ENCODE results near the gene BMPR1B.
A peak's percentile ranks its signal among the peaks of the same experiment; 100 is the strongest.
"Not testable (repeated sequence)": the region's sequence is repeated elsewhere in the genome, so short reads cannot be mapped to it uniquely, and the experiment has no call there.

Gene BMPR1B

GRCh38 chr4:95142932-95143331 lies 385.2 kb downstream of the BMPR1B start:
- DNase-seq (ENCODE audit: low spot score), result peak; percentile 15

- no peak for DNase-seq (ENCODE audit: low spot score)
Measured at GRCh38 chr4:95151255-95151654, 393.5 kb downstream of the BMPR1B start.

GRCh38 chr4:95153182-95153581 lies 395.4 kb downstream of the BMPR1B start:
- DNase-seq (ENCODE audit: low spot score), result no peak

DNA sequence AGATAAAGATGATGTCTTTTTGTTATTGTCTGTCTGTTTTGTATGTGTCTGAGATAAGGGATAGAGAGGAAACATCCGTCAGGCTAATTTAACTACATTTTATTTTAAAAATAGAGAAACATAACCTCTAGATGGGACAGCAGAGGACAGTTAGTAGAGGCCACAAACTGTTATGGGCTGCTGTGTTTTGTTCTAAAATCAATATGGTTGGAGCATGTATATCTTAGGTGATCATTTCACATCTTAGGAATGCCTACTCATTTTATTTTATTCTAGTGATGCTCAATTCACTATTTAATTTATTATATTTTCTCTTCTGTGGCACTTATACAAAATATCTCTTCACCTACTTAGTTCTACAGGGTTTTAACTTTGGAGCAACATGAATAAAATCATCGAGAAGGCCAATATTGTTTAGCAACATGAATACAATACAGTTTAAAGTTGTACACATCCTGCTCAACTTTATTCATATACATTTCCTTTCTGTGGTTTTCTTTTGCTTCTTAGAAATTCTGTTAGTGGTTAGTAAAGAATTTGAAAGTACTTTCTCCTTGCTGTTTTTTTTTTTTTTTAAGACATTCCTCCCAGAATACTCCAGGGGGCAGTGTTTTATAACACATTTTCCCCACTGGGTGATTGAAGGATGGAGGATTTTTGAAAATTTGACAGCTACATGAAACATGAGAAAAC lies 398.1 kb downstream of the BMPR1B start:
- peak; percentile 59 for DNase-seq (ENCODE audit: low spot score)

DNA sequence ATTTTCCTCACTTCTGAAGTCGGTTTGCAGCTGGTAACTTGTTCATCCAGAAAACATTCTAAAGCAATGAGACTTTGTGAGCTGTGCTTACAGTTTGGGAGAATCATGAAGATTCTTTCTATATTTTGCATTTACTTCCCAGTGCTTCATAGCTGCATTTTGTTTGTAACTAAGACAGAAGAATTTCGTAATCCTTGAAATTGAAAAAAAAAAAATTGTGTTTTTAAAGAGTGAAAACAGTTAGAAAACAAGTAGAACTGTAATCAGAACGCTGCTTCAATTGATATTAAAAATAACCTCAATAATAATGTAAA lies 398.7 kb downstream of the BMPR1B start:
- DNase-seq (ENCODE audit: low spot score), result no peak

- DNase-seq (ENCODE audit: low spot score), result no peak
Measured at GRCh38 chr4:95157596-95157995, 399.8 kb downstream of the BMPR1B start.

DNA sequence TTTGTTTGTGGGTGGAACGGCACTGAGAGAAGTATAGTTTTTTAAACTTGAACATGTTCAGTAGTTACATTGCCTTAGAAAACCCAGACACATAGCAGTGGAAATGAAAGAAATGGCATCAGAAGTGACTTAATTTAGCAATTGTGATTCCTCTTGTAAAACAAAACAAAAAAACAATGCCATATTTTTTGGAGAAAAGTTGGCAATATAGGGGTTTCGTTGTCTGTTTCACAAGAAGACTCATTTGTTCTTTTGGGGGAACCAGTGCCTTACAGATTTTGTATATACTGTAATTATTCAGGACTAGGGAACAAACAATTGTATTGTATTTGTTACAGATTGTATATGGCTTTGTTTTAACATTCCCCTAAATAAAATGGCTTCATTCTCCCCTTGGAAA lies 400.3 kb downstream of the BMPR1B start:
- no peak for DNase-seq (ENCODE audit: low spot score)

DNA sequence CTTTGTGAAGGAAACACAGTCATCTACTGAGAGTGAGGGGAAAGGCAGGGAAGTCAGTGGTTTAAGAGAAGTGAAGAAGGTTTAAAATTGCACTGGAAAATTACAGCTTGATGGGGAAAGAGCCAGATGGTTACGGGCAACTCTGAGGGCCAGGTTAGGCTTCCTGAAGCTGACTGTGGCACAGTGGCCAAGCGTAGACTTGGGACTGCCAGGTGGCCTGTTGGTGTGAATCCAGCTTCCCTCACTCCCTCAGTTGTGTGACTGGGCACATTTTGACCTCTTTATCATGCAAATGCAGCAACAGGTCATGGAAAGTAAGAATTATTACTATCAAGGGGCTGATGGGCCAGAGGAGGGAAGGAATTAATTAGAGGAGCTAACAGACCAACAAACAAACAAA lies 400.9 kb downstream of the BMPR1B start:
- no peak for DNase-seq (ENCODE audit: low spot score)

DNA sequence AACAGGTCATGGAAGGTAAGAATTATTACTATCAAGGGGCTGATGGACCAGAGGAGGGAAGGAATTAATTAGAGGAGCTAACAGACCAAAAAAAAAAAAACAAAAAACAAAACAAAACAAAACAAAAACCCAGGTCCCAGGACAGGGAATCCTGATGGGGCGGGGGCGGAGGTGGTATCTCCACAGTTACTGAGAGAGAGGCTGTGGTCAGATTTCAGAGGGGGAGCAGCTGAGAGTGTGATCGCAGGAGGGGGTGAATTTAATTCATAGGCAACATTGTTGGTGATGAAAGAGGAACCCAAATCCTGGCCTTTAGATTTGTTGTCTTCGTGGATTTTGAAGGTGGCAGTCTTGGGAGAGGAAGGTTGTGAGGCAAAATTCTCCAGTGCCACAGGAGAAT lies 401.6 kb downstream of the BMPR1B start:
- DNase-seq (ENCODE audit: low spot score), result no peak

DNA sequence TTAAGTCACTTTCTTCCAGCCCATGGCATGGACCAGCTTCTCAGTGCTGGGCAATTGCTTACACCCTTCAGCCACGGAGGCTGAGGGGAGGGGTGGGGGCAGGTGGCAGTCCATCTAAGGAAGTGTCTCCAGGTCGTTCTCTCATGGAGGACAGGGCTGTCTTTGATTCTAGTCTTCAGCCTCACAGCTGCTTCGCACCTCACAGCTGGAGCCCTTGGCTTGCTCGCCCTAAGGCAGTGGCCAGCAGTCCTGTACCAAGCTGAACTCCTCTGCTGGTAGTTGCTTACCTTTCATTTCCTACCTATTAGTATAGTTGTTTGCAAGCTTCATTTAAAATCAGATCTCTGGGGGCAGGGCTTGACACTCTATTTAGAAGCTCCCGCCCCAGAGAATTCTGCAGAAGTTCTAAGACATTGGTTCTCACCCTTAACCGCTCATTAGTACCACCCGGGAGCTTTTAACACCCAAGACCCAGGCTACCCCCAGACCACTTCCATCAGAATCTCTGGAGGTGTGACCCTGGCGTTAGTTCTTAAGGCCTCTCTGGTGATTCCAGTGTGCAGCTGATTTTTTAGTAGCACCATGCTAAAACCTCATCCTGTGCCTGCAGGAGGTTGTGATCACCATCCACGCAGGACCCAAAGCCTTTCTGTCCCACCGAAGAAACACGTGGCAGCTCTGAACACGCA lies 404.2 kb downstream of the BMPR1B start:
- no peak for DNase-seq (ENCODE audit: low spot score)

DNA sequence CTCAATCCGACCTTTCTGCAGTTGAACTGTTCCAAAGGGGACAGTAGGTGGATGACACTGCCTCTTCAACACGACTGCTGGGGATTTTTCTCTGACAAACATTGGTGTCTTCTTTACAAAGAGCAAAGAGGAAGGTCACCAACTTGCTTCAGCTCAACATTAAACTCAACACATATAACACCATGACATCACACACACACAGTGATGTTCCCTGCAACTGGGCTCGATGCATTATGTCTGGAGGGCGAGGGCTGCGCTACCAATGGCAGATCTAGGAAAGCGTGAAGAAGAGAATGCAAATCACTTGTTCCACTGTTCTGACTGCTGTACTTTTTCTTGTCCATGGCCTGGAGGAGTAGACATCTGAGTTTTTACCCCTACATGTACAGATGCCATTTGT lies 405.1 kb downstream of the BMPR1B start:
- no peak for DNase-seq (ENCODE audit: low spot score)

DNA sequence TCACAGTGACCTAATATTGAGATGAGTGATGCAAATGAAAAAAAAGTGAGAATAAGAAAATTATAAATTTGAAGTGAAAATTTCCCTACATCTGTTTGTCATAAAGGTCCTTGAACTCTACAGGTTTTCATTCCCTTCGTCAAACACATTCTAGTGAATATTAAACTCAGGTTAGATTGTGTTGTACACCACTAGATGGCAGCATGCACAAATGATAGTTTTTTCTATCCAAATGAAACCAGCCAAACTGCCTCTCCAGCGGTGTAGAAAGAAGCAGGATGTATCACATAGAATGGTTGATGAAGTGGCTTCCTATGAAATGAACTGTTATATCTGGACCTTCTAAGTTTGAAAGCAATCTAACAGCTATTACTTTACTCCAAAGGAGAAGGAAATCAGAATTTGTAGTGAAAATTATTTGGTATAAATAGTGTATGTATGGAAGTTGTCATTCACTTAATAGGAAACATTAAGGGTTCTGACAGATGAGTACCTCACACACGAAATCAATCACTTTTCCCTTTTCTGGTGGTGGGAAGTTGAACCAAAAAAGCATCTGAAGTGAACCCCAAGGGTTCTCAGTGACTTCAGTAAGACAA lies 408.3 kb downstream of the BMPR1B start:
- peak; percentile 73 for DNase-seq (ENCODE audit: low spot score)

DNA sequence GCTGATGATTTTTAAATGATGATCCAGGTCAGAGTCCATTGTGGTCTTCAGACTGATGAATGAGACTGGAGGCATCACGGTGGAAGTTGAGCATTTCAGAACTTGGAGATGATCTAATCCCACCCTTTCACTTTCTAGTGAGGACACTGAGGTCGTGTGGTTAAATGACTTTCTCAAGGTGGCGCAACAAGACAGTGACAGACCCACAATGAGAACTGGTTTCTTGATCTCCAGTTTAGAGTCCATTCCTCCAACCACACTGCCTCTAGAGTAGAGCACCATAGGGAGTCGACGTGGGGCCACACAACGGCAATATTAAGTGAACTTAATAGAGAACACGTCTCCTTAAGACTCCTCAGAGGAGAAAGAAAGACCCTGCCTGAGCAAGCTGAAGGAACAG lies 410.1 kb downstream of the BMPR1B start:
- no peak for DNase-seq (ENCODE audit: low spot score)

DNA sequence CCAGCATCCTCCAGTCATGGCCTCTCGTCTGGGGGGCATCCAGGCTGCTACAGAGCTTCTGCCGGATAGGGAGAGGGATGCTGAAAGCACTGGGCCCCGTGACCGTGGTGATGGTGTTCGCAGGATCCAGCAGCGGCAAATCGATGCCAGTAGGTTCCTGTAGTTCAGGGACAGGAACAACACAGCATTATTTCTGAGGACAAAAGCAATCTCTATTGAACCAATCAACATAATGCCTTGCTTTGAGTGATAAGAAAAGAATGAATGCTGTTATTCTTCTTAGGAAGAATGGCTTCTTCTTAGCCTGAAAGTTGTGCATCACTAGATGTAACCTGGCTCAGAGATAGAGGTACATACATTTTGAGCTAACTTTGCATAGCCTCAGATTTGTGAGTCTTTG lies 412.4 kb downstream of the BMPR1B start:
- no peak for DNase-seq (ENCODE audit: low spot score)

DNA sequence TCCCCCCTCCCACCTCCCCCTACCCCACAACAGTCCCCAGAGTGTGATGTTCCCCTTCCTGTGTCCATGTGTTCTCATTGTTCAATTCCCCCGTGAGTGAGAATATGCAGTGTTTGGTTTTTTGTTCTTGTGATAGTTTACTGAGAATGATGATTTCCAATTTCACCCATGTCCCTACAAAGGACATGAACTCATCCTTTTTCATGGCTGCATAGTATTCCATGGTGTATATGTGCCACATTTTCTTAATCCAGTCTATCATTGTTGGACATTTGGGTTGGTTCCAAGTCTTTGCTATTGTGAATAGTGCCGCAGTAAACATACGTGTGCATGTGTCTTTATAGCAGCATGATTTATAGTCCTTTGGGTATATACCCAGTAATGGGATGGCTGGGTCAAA lies 413.6 kb downstream of the BMPR1B start:
- DNase-seq (ENCODE audit: low spot score), result not testable (repeated sequence)

GRCh38 chr4:95178938-95179337 lies 421.2 kb downstream of the BMPR1B start:
- no peak for DNase-seq (ENCODE audit: low spot score)

- no peak for DNase-seq (ENCODE audit: low spot score)
Measured at GRCh38 chr4:95180531-95181242, 422.9 kb downstream of the BMPR1B start.

- DNase-seq (ENCODE audit: low spot score), result no peak
Measured at GRCh38 chr4:95181243-95181995, 423.7 kb downstream of the BMPR1B start.

DNA sequence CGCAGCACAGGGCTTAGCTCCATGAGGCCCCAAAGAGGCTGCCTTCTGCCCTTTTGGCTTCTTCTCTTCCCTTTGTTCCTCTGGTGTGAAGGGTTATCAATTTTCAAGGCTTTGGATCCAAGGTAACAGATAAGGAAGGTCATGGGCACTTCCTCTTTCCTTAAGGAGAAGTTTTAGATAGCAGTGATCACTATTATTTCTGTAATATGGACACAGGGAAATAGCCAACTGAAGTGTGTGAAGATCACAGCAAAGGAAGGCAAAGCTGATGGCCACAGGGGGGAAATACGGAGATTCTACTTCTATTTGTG lies 424.2 kb downstream of the BMPR1B start:
- no peak for DNase-seq (ENCODE audit: low spot score)

DNA sequence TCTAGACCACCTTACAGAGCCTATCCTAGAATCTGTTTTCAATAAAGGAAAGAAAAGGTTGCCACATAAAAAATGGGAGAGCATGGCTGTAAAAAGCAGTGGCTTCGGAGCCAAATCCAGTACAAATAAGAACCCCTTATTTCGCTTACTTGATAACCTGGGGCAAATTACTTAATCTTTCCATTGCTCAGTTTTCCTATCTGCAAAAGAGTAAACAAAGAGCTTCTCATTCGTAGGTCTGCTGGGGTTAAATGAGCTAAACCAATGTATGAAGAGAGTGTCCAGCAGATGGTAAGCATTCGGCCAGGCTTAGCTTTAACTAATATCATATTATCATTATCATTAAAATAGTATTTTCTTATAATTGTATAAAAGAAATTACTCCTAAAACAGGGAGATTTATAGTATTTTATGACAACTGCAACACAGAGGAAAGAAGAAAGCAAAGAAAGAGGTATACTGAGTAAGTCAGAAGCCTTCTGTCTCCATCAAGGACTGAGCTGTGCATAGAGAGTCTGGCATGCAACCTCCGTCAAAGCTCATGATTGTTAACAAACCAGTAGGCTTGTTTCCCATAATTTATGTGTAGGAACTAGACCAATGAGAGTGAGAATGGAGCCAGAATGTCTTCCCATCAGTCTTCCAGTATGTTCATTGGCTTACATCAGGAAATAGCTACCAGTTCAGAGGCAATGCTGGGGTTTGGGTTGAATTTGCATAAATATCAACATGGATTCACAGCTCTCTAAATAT lies 426.1 kb downstream of the BMPR1B start:
- no peak for DNase-seq (ENCODE audit: low spot score)

DNA sequence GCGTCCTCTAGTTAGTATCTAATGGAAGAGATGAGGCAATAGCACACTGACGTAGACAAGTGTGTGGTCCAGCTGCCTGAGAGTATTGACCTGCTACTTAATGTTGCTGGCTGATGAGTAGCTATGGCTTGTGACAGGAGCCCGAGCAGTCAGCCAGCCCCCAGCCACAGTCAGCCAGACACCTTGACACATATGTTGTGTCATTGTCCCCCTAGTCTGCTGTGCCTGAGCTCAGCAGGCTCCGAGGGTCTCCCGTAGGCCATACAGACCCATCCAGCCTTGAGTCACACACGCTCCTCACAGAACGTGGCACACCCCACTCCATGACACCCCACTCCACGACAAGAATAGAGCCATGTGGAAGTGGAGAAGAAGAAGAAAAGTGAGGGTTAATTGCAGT lies 428.9 kb downstream of the BMPR1B start:
- DNase-seq (ENCODE audit: low spot score), result no peak
